GM19238 (cell line): ENCODE data around the gene INTS6.

Experiments used
- DNase-seq: peaks from one replicate; pipeline ENCODE4 v3.0.0; 2011; ENCODE audit warnings: low spot score; ENCODE audit not compliant: insufficient read length

Gene INTS6

GRCh38 chr13:51321836-51322235, 131.0 kb downstream of the INTS6 start:
- no peak for DNase-seq

DNA sequence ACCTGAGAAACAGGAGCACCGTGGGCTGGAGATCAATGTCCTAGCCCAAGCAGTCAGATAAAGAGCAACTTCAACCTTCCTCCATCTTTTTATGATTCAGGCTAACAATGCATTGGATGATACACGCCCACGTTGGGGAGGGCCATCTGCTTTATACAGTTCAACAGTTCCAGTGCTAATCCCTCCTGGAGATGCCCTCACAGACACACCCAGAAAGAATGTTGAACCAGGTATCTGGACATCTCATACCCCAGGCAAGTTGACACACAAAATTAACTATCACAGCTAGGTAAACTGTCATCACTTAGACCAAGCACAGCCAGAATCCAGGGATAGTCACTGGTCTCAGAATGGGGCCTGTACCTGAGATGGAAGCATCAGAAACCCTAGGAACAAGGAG, 134.0 kb downstream of the INTS6 start:
- DNase-seq, result no peak

DNA sequence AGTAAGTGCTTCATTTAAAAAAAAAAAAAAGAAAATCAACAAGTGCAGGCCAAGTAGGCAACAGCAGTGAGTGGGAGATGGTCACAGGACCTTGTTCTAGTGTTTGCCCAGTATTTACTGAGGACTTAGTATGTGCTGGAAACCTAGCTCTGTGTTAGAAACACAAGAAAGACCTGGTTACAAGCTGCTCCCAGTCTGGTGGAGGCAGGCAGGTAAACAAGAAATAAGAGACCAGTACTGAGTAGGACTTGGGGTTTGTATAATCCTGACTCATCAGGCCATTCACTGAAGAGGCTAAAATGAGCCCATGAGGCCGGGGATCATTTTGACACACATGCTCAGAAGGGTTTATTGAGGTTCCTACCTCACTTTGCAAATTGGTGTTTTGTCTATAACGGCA, 134.8 kb downstream of the INTS6 start:
- no peak for DNase-seq

DNA sequence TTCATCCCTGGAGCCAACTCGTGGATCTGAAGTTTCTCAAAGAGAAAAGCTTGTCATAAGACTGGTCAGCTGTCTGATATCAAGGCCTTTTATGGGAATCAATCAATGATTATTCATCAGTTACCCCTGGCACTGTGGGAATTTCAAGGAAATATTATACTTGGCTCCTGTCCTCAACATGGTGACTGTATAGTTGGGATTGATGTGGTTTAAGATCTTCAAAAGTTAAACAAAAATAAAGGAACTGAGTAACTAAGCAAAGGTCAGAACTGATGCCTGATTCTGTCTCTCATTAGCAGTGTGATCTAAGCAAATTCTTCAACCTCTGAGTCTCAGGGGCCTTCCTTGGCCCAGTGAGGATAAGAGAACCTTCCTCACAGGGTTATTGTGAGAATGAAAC, 135.6 kb downstream of the INTS6 start:
- no peak for DNase-seq

DNA sequence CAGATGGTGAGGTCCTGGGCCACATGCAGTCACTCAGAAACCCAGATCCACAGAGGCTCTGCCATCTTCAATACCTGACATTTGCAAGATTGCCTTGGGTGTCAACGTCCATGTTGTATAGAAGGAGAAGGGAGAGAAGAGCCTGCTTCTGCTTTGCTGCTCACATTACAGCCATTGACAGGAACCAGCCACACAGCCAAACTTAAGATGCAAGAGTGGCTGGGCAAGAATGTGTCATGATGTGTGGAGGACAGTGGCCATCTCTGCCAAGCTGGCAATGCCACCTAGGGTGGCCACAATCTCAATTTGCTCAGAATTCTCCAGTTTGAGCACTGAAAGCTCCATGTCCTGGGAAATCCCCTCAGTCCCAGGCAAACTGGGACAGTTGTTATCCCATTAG, 139.2 kb downstream of the INTS6 start:
- no peak for DNase-seq

- no peak for DNase-seq
Observed at GRCh38 chr13:51311957-51312520, 140.8 kb downstream of the INTS6 start.
